Right renal cortex interstitium (tissue), 3 donors: Measurements from ENCODE around the gene NOC4L. TPM values are rescaled to one million over a fixed set of nuclear protein-coding genes. Genes with fewer than 3 reads are reported as not detected.
A peak's percentile ranks its signal among the peaks of the same experiment; 100 is the strongest.
"Not testable (repeated sequence)": the region's sequence is repeated elsewhere in the genome, so short reads cannot be mapped to it uniquely, and the experiment has no call there.

Source experiments
- DNase-seq, 3 donors: peaks; one replicate each; pipeline ENCODE4 v3.0.0-alpha.2; 2013; ENCODE audit warnings: low read depth in 3 of 3, low spot score in 2 of 3
- polyA plus RNA-seq, 3 donors: library from polyadenylated mRNA; unstranded; fragments of 120-200 nt; gene quantifications; one replicate each; pipeline ENCODE4 v1.2.1, GENCODE V29; 2013; ENCODE audit not compliant: insufficient read length in 3 of 3

Gene NOC4L
- 10 to 100 TPM; 10.9 to 12.4 (median 11.3) TPM for polyA plus RNA-seq

- DNase-seq = peak; percentile 85 to 90 (median 87)
Observed at GRCh38 chr12:132144115-132144809, at the start of gene NOC4L, which contains the start of gene DDX51. NOC4L (plus strand) TSS chr12:132144457; CDS start chr12:132144489, 32 bp downstream. DDX51 (minus strand) TSS chr12:132144319; CDS start chr12:132144296, 23 bp downstream.

GRCh38 chr12:132095520-132096409 is 48.5 kb upstream of the NOC4L start:
- DNase-seq = no peak

GRCh38 chr12:132099739-132100138 is 44.5 kb upstream of the NOC4L start:
- DNase-seq = no peak

- DNase-seq = no peak
Observed at GRCh38 chr12:132100306-132101065, 43.8 kb upstream of the NOC4L start.

- DNase-seq = no peak
Observed at GRCh38 chr12:132102297-132102696, 42.0 kb upstream of the NOC4L start.

GRCh38 chr12:132103072-132103471 is 41.2 kb upstream of the NOC4L start:
- DNase-seq = not testable (repeated sequence)

- DNase-seq = no peak
Observed at GRCh38 chr12:132103542-132104308, 40.5 kb upstream of the NOC4L start.

GRCh38 chr12:132105467-132105866 is 38.8 kb upstream of the NOC4L start:
- DNase-seq = no peak

- no peak for DNase-seq
Observed at GRCh38 chr12:132106921-132107320, 37.3 kb upstream of the NOC4L start.

GRCh38 chr12:132108211-132108832 is 35.9 kb upstream of the NOC4L start:
- DNase-seq = no peak

- DNase-seq = no peak
Observed at GRCh38 chr12:132109741-132110140, 34.5 kb upstream of the NOC4L start.

- DNase-seq = no peak
Observed at GRCh38 chr12:132110677-132111076, 33.6 kb upstream of the NOC4L start.

GRCh38 chr12:132111654-132112304 is 32.5 kb upstream of the NOC4L start:
- no peak for DNase-seq

- DNase-seq = no peak
Observed at GRCh38 chr12:132114667-132115066, 29.6 kb upstream of the NOC4L start.

GRCh38 chr12:132115500-132115899 is 28.8 kb upstream of the NOC4L start:
- no peak for DNase-seq

GRCh38 chr12:132116709-132117557 is 27.3 kb upstream of the NOC4L start:
- no peak for DNase-seq

- no peak for DNase-seq
Observed at GRCh38 chr12:132117558-132117875, 26.7 kb upstream of the NOC4L start.

- no peak for DNase-seq
Observed at GRCh38 chr12:132118876-132119275, 25.4 kb upstream of the NOC4L start.
